ENCODE data around the gene SORL1.

- TF ChIP-seq POLR2G (IDR thresholded peaks at IDR 0.05; ENCODE audit: low read depth, low read length) = no peak
- TF ChIP-seq ZBTB49 (CRISPR knock-in tag; IDR thresholded peaks at IDR 0.05; ENCODE audit: borderline replicate concordance) = no peak
- no peak for TF ChIP-seq EZH2 (IDR thresholded peaks at IDR 0.05; ENCODE audit: borderline replicate concordance, low read depth, low read length)
- TF ChIP-seq MXI1 (IDR thresholded peaks at IDR 0.05; ENCODE audit: low read depth, low read length) = no peak
- no peak for TF ChIP-seq CTCF (IDR thresholded peaks at IDR 0.05 in 2 of 3, conservative IDR thresholded peaks at IDR 0.05 in 1 of 3; ENCODE audit: insufficient read depth in 2 of 3, low read depth in 1 of 3, low read length in 3 of 3)
- TF ChIP-seq ZNF41 (CRISPR knock-in tag; conservative IDR thresholded peaks at IDR 0.05) = no peak
- no peak for TF ChIP-seq FOXJ2 (tag; IDR thresholded peaks at IDR 0.05)
- no peak for TF ChIP-seq GABPA (tag; conservative IDR thresholded peaks at IDR 0.05; ENCODE audit: low read depth)
- no peak for TF ChIP-seq ESRRA (IDR thresholded peaks at IDR 0.05; ENCODE audit: borderline replicate concordance, low read depth)
Observed at GRCh38 chr11:121664144-121664543, 212.0 kb downstream of the SORL1 start.
